Measurements from ENCODE around the gene MRTFA.
"Not testable (repeated sequence)": the region's sequence is repeated elsewhere in the genome, so short reads cannot be mapped to it uniquely, and the experiment has no call there.

MRTFA gene

GRCh38 chr22:40394607-40395006 is 241.9 kb downstream of the MRTFA start:
- no peak for DNase-seq (ENCODE audit: low spot score)

- DNase-seq (ENCODE audit: low spot score), result no peak
These were observed 243.9 kb downstream of the MRTFA start for GRCh38 chr22:40392618-40393017.

GRCh38 chr22:40391417-40391816 is 245.1 kb downstream of the MRTFA start:
- no peak for DNase-seq (ENCODE audit: low spot score)

- DNase-seq (ENCODE audit: low spot score), result no peak
These were observed 248.3 kb downstream of the MRTFA start for GRCh38 chr22:40388231-40388630.

GRCh38 chr22:40387746-40388145 is 248.8 kb downstream of the MRTFA start:
- DNase-seq (ENCODE audit: low spot score), result no peak

- no peak for DNase-seq (ENCODE audit: low spot score)
These were observed 251.3 kb downstream of the MRTFA start for GRCh38 chr22:40385036-40385782.

GRCh38 chr22:40383905-40384304 is 252.6 kb downstream of the MRTFA start:
- no peak for DNase-seq (ENCODE audit: low spot score)

- no peak for DNase-seq (ENCODE audit: low spot score)
These were observed 255.1 kb downstream of the MRTFA start for GRCh38 chr22:40381461-40381860.

GRCh38 chr22:40378448-40378847 is 258.1 kb downstream of the MRTFA start:
- DNase-seq (ENCODE audit: low spot score), result not testable (repeated sequence)

GRCh38 chr22:40377931-40378330 is 258.6 kb downstream of the MRTFA start:
- DNase-seq (ENCODE audit: low spot score), result no peak

- no peak for DNase-seq (ENCODE audit: low spot score)
These were observed 260.4 kb downstream of the MRTFA start for GRCh38 chr22:40376149-40376548.

GRCh38 chr22:40374567-40374966 is 262.0 kb downstream of the MRTFA start:
- DNase-seq (ENCODE audit: low spot score), result no peak

GRCh38 chr22:40368836-40369235 is 267.7 kb downstream of the MRTFA start:
- DNase-seq (ENCODE audit: low spot score), result no peak

GRCh38 chr22:40368016-40368415 is 268.5 kb downstream of the MRTFA start:
- no peak for DNase-seq (ENCODE audit: low spot score)

GRCh38 chr22:40367342-40367741 is 269.2 kb downstream of the MRTFA start:
- no peak for DNase-seq (ENCODE audit: low spot score)

GRCh38 chr22:40366068-40366467 is 270.5 kb downstream of the MRTFA start:
- DNase-seq (ENCODE audit: low spot score), result no peak

- no peak for DNase-seq (ENCODE audit: low spot score)
These were observed 272.1 kb downstream of the MRTFA start for GRCh38 chr22:40364431-40364830.

GRCh38 chr22:40363059-40363458 is 273.5 kb downstream of the MRTFA start:
- DNase-seq (ENCODE audit: low spot score), result no peak

GRCh38 chr22:40361100-40361499 is 275.4 kb downstream of the MRTFA start:
- DNase-seq (ENCODE audit: low spot score), result no peak
